DMS153 treated with DMSO at 0.1 percent for 48 hours (cell line): ENCODE results near the gene LPP.

Experiments
- DNase-seq: peaks from one replicate; lab custom pipeline; 2025; ENCODE audit not compliant: unreplicated experiment; lab: John Stamatoyannopoulos, UW

LPP gene

GRCh38 chr3:188271226-188271914 lies 117.4 kb downstream of the LPP start:
- no peak for DNase-seq

GRCh38 chr3:188272481-188273372 lies 118.8 kb downstream of the LPP start:
- DNase-seq = no peak

GRCh38 chr3:188274249-188274915 lies 120.4 kb downstream of the LPP start:
- DNase-seq = no peak

GRCh38 chr3:188276375-188276774 lies 122.4 kb downstream of the LPP start:
- no peak for DNase-seq

- DNase-seq = no peak
These were observed 124.9 kb downstream of the LPP start for GRCh38 chr3:188278717-188279324.

GRCh38 chr3:188279502-188280335 lies 125.8 kb downstream of the LPP start:
- peak; percentile 38 for DNase-seq

GRCh38 chr3:188280627-188281026 lies 126.7 kb downstream of the LPP start:
- DNase-seq = no peak

- DNase-seq = no peak
These were observed 128.9 kb downstream of the LPP start for GRCh38 chr3:188282871-188283270.

GRCh38 chr3:188283347-188283746 lies 129.4 kb downstream of the LPP start:
- DNase-seq = no peak

- no peak for DNase-seq
These were observed 130.7 kb downstream of the LPP start for GRCh38 chr3:188284455-188285212.

- no peak for DNase-seq
These were observed 132.1 kb downstream of the LPP start for GRCh38 chr3:188286087-188286513.

GRCh38 chr3:188287339-188287738 lies 133.4 kb downstream of the LPP start:
- DNase-seq = no peak

- DNase-seq = no peak
These were observed 134.0 kb downstream of the LPP start for GRCh38 chr3:188287762-188288505.

- no peak for DNase-seq
These were observed 138.3 kb downstream of the LPP start for GRCh38 chr3:188292251-188292650.

- no peak for DNase-seq
These were observed 138.9 kb downstream of the LPP start for GRCh38 chr3:188292827-188293226.

GRCh38 chr3:188294113-188294512 lies 140.2 kb downstream of the LPP start:
- no peak for DNase-seq

- peak; percentile 93 for DNase-seq
These were observed 141.0 kb downstream of the LPP start for GRCh38 chr3:188294823-188295487.

GRCh38 chr3:188295876-188296275 lies 141.9 kb downstream of the LPP start:
- DNase-seq = no peak
